A549 (cell line): ENCODE data around the gene PRKAR1B. TPM values are rescaled to one million over a fixed set of nuclear protein-coding genes. Genes with fewer than 3 reads are reported as not detected.

Experiments
- ATAC-seq, 2 experiments: fragments of 200-7000 bp in 1 of 2; fragments of >200 bp in 1 of 2; cut with Nextera tagmentation in 1 of 2; cut with Tn5 transposase in 1 of 2; 3 replicates each; pipeline versions ENCODE4 v1.8.0 to v1.9.1; 2018 to 2020; ENCODE audit warnings: mild to moderate bottlenecking in 1 of 2, moderate library complexity in 1 of 2
- CTCF ChIA-PET: fragments of 300-600 bp; sonication (Branson Sonifier 250); formaldehyde crosslinking; extraction: SDS; loops from one replicate; lab custom pipeline; 2021; ENCODE audit warnings: antibody characterized with exemption, inconsistent platforms; lab: Yijun Ruan, JAX
- POLR2A ChIA-PET: fragments of 350-600 bp; formaldehyde crosslinking; extraction: SDS; loops from one replicate; lab custom pipeline; 2021; ENCODE audit warnings: antibody characterized with exemption, inconsistent platforms; lab: Yijun Ruan, JAX
- DNase-seq, 2 experiments: peaks; one replicate each; pipeline versions ENCODE4 v3.0.0 to v3.0.0-alpha.2; 2011 to 2016; ENCODE audit warnings: low read depth in 1 of 2, low spot score in 1 of 2
- FAIRE-seq: peaks from 2 replicates; lab custom pipeline; 2011; peaks lifted over from hg19 to GRCh38; lab: Jason Lieb, UNC
- H3K27ac ChIP-seq, 2 experiments: fragments of >200 bp; sonication (Bioruptor Twin); formaldehyde crosslinking; 3 replicates each; pipeline ENCODE4 v1.5.1; 2016 to 2017
- H3K4me1 ChIP-seq: fragments of >200 bp; sonication (Bioruptor Twin); formaldehyde crosslinking; 3 replicates; pipeline ENCODE4 v1.6.1; 2016
- H3K4me2 ChIP-seq: fragments of >200 bp; sonication (Bioruptor Twin); formaldehyde crosslinking; 3 replicates; pipeline ENCODE4 v1.6.1; 2016
- H3K4me3 ChIP-seq: fragments of >200 bp; sonication (Bioruptor Twin); formaldehyde crosslinking; 3 replicates; pipeline ENCODE4 v1.5.1; 2016
- H3K9me3 ChIP-seq: fragments of >200 bp; sonication (Bioruptor Twin); formaldehyde crosslinking; 3 replicates; pipeline ENCODE4 v1.6.1; 2016
- ATOH8 ChIP-seq: fragments of 250-450 bp; sonication (Bioruptor Pico); IDR thresholded peaks from 2 replicates; pipeline ENCODE4 v1.5.0; 2020; ENCODE audit warnings: low read depth, mild to moderate bottlenecking, moderate library complexity
- BHLHE40 ChIP-seq: IDR thresholded peaks from 2 replicates; pipeline ENCODE4 v1.6.1; 2012; ENCODE audit warnings: low read depth, low read length, inconsistent platforms
- CBX8 ChIP-seq: fragments of 200-600 bp; sonication (generic); IDR thresholded peaks from 2 replicates; pipeline ENCODE4 v1.6.1; 2016
- CHD4 ChIP-seq: fragments of 200-600 bp; sonication (generic); IDR thresholded peaks from 2 replicates; pipeline ENCODE4 v1.6.1; 2016; ENCODE audit warnings: antibody characterized with exemption, mild to moderate bottlenecking, borderline replicate concordance
- CTCF ChIP-seq: fragments of >200 bp; sonication (Bioruptor Twin); formaldehyde crosslinking; IDR thresholded peaks from 3 replicates; pipeline ENCODE4 v1.5.1; 2016
- EHF ChIP-seq: fragments of 250-450 bp; sonication (Bioruptor Pico); IDR thresholded peaks from 2 replicates; pipeline ENCODE4 v1.5.0; 2020; ENCODE audit warnings: mild to moderate bottlenecking
- EHMT2 ChIP-seq: fragments of 200-600 bp; sonication (generic); IDR thresholded peaks from 2 replicates; pipeline ENCODE4 v1.6.1; 2016; ENCODE audit warnings: antibody characterized with exemption, low read depth, mild to moderate bottlenecking, moderate library complexity
- ELK1 ChIP-seq: fragments of 150-350 bp; IDR thresholded peaks from 2 replicates; pipeline ENCODE4 v1.6.1; 2014; ENCODE audit warnings: low read depth, mild to moderate bottlenecking, low read length
- FOXS1 ChIP-seq: fragments of 250-450 bp; sonication (Bioruptor Pico); IDR thresholded peaks from 2 replicates; pipeline ENCODE4 v1.5.0; 2020; ENCODE audit warnings: mild to moderate bottlenecking, moderate library complexity
- HDAC2 ChIP-seq: fragments of 200-600 bp; sonication (generic); IDR thresholded peaks from 2 replicates; pipeline ENCODE4 v1.6.1; 2016
- HMGXB4 ChIP-seq: fragments of 250-450 bp; sonication (Bioruptor Pico); IDR thresholded peaks from 2 replicates; pipeline ENCODE4 v1.5.0; 2021; ENCODE audit warnings: mild to moderate bottlenecking, moderate library complexity, borderline replicate concordance
- HOXA7 ChIP-seq: fragments of 250-450 bp; sonication (Bioruptor Pico); IDR thresholded peaks from 2 replicates; pipeline ENCODE4 v1.5.0; 2020; ENCODE audit warnings: mild to moderate bottlenecking, moderate library complexity
- HOXB13 ChIP-seq: fragments of 250-450 bp; sonication (Bioruptor Pico); IDR thresholded peaks from 2 replicates; pipeline ENCODE4 v1.5.0; 2020; ENCODE audit warnings: low read depth, mild to moderate bottlenecking, moderate library complexity
- HOXB5 ChIP-seq: fragments of 250-450 bp; sonication (Bioruptor Pico); IDR thresholded peaks from 2 replicates; pipeline ENCODE4 v1.5.0; 2020; ENCODE audit warnings: mild to moderate bottlenecking, moderate library complexity
- JUN ChIP-seq, 2 experiments: fragments of >200 bp; sonication (Bioruptor Twin); formaldehyde crosslinking; IDR thresholded peaks; 2 replicates in 1 of 2; 3 replicates in 1 of 2; pipeline ENCODE4 v1.6.1; 2016 to 2017
- KDM1A ChIP-seq: fragments of 200-600 bp; sonication (generic); IDR thresholded peaks from 2 replicates; pipeline ENCODE4 v1.6.1; 2016; ENCODE audit warnings: low read depth, mild to moderate bottlenecking
- MAFK ChIP-seq: fragments of 450-650 bp; IDR thresholded peaks from 2 replicates; pipeline ENCODE4 v1.6.1; 2014; ENCODE audit not compliant: partially characterized antibody
- MAX ChIP-seq: IDR thresholded peaks from 2 replicates; pipeline ENCODE4 v1.6.1; 2012
- NFE2L2 ChIP-seq: fragments of 150-350 bp; conservative IDR thresholded peaks from 2 replicates; pipeline ENCODE4 v1.6.1; 2014; ENCODE audit warnings: low read length
- NPAS2 ChIP-seq: fragments of 250-450 bp; sonication (Bioruptor Pico); IDR thresholded peaks from 2 replicates; pipeline ENCODE4 v1.8.0; 2022; ENCODE audit warnings: mild to moderate bottlenecking, moderate library complexity, borderline replicate concordance
- PBX3 ChIP-seq: IDR thresholded peaks from 2 replicates; pipeline ENCODE4 v1.6.1; 2012
- RARB ChIP-seq: fragments of 250-450 bp; sonication (Bioruptor Pico); IDR thresholded peaks from 2 replicates; pipeline ENCODE4 v1.8.0; 2021; ENCODE audit warnings: mild to moderate bottlenecking, moderate library complexity
- TP53 ChIP-seq: fragments of 250-450 bp; sonication (Bioruptor Pico); IDR thresholded peaks from 2 replicates; pipeline ENCODE4 v1.5.0; 2021; ENCODE audit warnings: mild to moderate bottlenecking, moderate library complexity
- ZNF302 ChIP-seq: fragments of 250-450 bp; sonication (Bioruptor Pico); IDR thresholded peaks from 2 replicates; pipeline ENCODE4 v1.9.0; 2021; ENCODE audit warnings: inconsistent platforms, mild to moderate bottlenecking, moderate library complexity
- ZSCAN20 ChIP-seq: fragments of 250-450 bp; sonication (Bioruptor Pico); IDR thresholded peaks from 2 replicates; pipeline ENCODE4 v1.8.0; 2022; ENCODE audit warnings: mild to moderate bottlenecking, moderate library complexity
- WGBS: methylation state at CpG from one replicate; pipeline ENCODE4 v1.1.6; 2017; ENCODE audit errors: missing lambda C conversion rate; 5-methylcytosine and 5-hydroxymethylcytosine counted together
- polyA plus RNA-seq, 4 experiments: library from polyadenylated mRNA; depleted of rRNA in 3 of 4; stranded (reverse); fragments of >200 nt; fragmentation: RNase III in 1 of 4; extraction: RNeasy Plus Mini Kit Qiagen cat#74134 plus additional on column Dnase treatment in 1 of 4; gene quantifications; 2 replicates in 3 of 4; 3 replicates in 1 of 4; pipeline ENCODE4 v1.2.3, GENCODE V29; 2011 to 2017

Gene PRKAR1B
- polyA plus RNA-seq, 2 of the 4 experiments (the other 2 are of a cell fraction): 10.1 to 33.7 TPM

- FAIRE-seq: no peak
- POLR2A ChIA-PET: no interaction called here
- no peak for TF ChIP-seq CHD4
- TF ChIP-seq HOXB5 (CRISPR knock-in tag): no peak
- no peak for TF ChIP-seq ELK1
- TF ChIP-seq RARB: no peak
- no peak for TF ChIP-seq ZNF302 (CRISPR knock-in tag)
- no peak for TF ChIP-seq HMGXB4
- TF ChIP-seq MAFK: no peak
- no peak for TF ChIP-seq NPAS2 (CRISPR knock-in tag)
- TF ChIP-seq MAX: no peak
- TF ChIP-seq CTCF: no peak
- TF ChIP-seq NFE2L2: no peak
- no peak for TF ChIP-seq HOXB13 (CRISPR knock-in tag)
- TF ChIP-seq HDAC2: no peak
- TF ChIP-seq ATOH8 (CRISPR knock-in tag): no peak
- no peak for TF ChIP-seq HOXA7 (CRISPR knock-in tag)
- no peak for TF ChIP-seq PBX3
- no peak for TF ChIP-seq KDM1A
Measured at GRCh38 chr7:756928-757560, 30.0 kb upstream of the PRKAR1B start.

GRCh38 chr7:756231-756927, 29.3 kb upstream of the PRKAR1B start:
- no peaks in the 10 kb centered on the region for H3K9me3 ChIP-seq
- no peak for DNase-seq
- POLR2A ChIA-PET: no interaction called here
- FAIRE-seq: no peak
- no peaks in the 10 kb centered on the region for H3K4me1 ChIP-seq
- no peak overlapping the region for H3K4me3 ChIP-seq
- H3K27ac ChIP-seq: no peak overlapping the region
- CTCF ChIA-PET: no interaction called here
- WGBS: 96% methylated on average over 30 of the region's 30 CpGs
- no peak overlapping the region for H3K4me2 ChIP-seq
- no peak for TF ChIP-seq FOXS1 (CRISPR knock-in tag)
- no peak for TF ChIP-seq EHMT2
- TF ChIP-seq JUN (IDR thresholded peaks at IDR 0.05): no peak
- no peak for TF ChIP-seq ZNF302 (CRISPR knock-in tag)
- no peak for TF ChIP-seq EHF (CRISPR knock-in tag)
- no peak for TF ChIP-seq BHLHE40
- TF ChIP-seq CBX8: no peak
- no peak for TF ChIP-seq ZSCAN20 (CRISPR knock-in tag)
- TF ChIP-seq PBX3: no peak
- no peak for TF ChIP-seq TP53 (CRISPR knock-in tag)
- no peak for ATAC-seq

More at GRCh38 chr7:756928-757560, 30.0 kb upstream of the PRKAR1B start:
- WGBS: 96% methylated on average over 33 of the region's 35 CpGs
- H3K4me1 ChIP-seq: no peaks in the 10 kb centered on the region
- ATAC-seq (no peak; a peak in 1 of 6 replicates), DNase-seq (no peak)
- H3K4me3 ChIP-seq: no peak overlapping the region
- no peak overlapping the region for H3K27ac ChIP-seq
- no peaks in the 10 kb centered on the region for H3K9me3 ChIP-seq
- CTCF ChIA-PET: no interaction called here
- no peak overlapping the region for H3K4me2 ChIP-seq
